T-helper 9 cell (primary cell): Measurements from ENCODE around the gene OR12D1.

Source experiments
- DNase-seq: peaks from one replicate; pipeline ENCODE4 v3.0.0-alpha.2; 2020

The OR12D1 gene

DNA sequence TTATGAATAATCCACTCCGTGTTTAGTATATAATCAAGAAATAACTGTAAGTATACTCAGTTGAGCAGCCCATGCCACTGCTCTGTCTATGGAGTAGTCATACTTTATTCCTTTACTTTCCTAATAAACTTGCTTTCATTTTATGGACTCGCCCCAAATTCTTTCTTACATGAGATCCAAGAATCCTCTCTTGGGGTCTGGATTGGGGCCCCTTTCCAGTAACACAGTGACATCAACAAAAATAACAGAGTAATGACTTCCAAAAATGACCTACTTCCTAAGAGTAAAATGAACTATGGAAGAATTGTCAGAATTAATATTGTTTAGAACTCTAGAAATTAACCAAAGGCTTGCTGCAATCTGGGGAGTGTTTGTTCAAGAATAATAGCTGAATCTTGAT lies 51.1 kb downstream of the OR12D1 start:
- DNase-seq: no peak

DNA sequence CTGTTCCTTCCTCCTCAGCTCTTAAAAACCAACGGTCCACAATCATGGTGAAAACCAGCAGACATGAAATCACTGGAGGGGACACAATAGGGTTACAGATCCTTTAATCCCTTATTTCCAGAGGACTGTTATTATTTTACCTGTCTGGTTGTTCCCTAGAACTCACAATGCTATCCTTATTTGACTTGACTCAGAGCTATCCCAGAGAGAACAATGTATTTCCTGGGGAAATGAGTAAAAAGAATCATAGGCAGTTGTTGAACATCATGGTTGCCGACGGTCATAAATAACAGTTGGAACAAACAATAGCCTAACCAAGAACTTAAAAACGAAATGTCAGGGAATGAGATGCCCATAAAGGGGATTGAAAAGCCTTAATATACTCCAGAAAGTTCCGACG lies 51.5 kb downstream of the OR12D1 start:
- no peak for DNase-seq
